HepG2 (cell line): ENCODE results near the gene CNNM3. TPM values are rescaled to one million over a fixed set of nuclear protein-coding genes. Genes with fewer than 3 reads are reported as not detected.
A peak's percentile ranks its signal among the peaks of the same experiment; 100 is the strongest.

ENCODE experiments used
- AGO2 ChIP-seq: fragments of 200-400 bp; formaldehyde crosslinking; optimal IDR thresholded peaks from 2 replicates; pipeline ENCODE3; 2017; ENCODE audit warnings: mild to moderate bottlenecking, low read depth, low read length, moderate library complexity
- ATRX ChIP-seq: sonication (generic); formaldehyde crosslinking; IDR thresholded peaks from 2 replicates; pipeline ENCODE4 v1.4.0; 2020; ENCODE audit warnings: missing genetic modification reagents, borderline replicate concordance
- CBX1 ChIP-seq: IDR thresholded peaks from one replicate; pipeline ENCODE4 v1.6.1; 2016; ENCODE audit warnings: antibody characterized with exemption, low read depth
- HNRNPUL1 ChIP-seq: fragments of 200-400 bp; formaldehyde crosslinking; IDR thresholded peaks from 2 replicates; pipeline ENCODE4 v1.6.1; 2017; ENCODE audit warnings: low read depth, mild to moderate bottlenecking, low read length, moderate library complexity
- MAFF ChIP-seq: IDR thresholded peaks from 2 replicates; pipeline ENCODE4 v1.6.1; 2011; ENCODE audit warnings: low read depth, low read length, improper control_type of control experiment
- MTA1 ChIP-seq: sonication (generic); formaldehyde crosslinking; IDR thresholded peaks from 2 replicates; pipeline ENCODE4 v1.4.0; 2020; ENCODE audit warnings: missing genetic modification reagents, mild to moderate bottlenecking, borderline replicate concordance
- NFE2 ChIP-seq: sonication (generic); formaldehyde crosslinking; IDR thresholded peaks from 2 replicates; pipeline ENCODE4 v1.4.0; 2020; ENCODE audit warnings: missing genetic modification reagents
- PCBP1 ChIP-seq: fragments of 200-400 bp; formaldehyde crosslinking; IDR thresholded peaks from 2 replicates; pipeline ENCODE4 v1.6.1; 2017; ENCODE audit warnings: mild to moderate bottlenecking, low read depth, low read length, borderline replicate concordance
- RBAK ChIP-seq: sonication (generic); formaldehyde crosslinking; IDR thresholded peaks from 2 replicates; pipeline ENCODE4 v1.5.1; 2020; ENCODE audit warnings: mild to moderate bottlenecking, missing genetic modification reagents
- RBFOX2 ChIP-seq: fragments of 200-400 bp; formaldehyde crosslinking; IDR thresholded peaks from 2 replicates; pipeline ENCODE4 v1.6.1; 2017; ENCODE audit warnings: low read depth, mild to moderate bottlenecking, low read length
- REPIN1 ChIP-seq: sonication (generic); formaldehyde crosslinking; IDR thresholded peaks from 2 replicates; pipeline ENCODE4 v1.8.0; 2022; ENCODE audit warnings: missing genetic modification reagents, low read depth, mild to moderate bottlenecking, borderline replicate concordance
- ZNF296 ChIP-seq: sonication (generic); formaldehyde crosslinking; conservative IDR thresholded peaks from 2 replicates; pipeline ENCODE4 v1.5.0; 2020; ENCODE audit warnings: mild to moderate bottlenecking, missing genetic modification reagents
- ZNF441 ChIP-seq: sonication (generic); formaldehyde crosslinking; IDR thresholded peaks from 2 replicates; pipeline ENCODE4 v1.7.0; 2021; ENCODE audit warnings: missing genetic modification reagents, borderline replicate concordance
- ZNF598 ChIP-seq: sonication (generic); formaldehyde crosslinking; IDR thresholded peaks from 2 replicates; pipeline ENCODE4 v1.5.1; 2020; ENCODE audit warnings: mild to moderate bottlenecking, missing genetic modification reagents, borderline replicate concordance
- ZNF772 ChIP-seq: sonication (generic); formaldehyde crosslinking; IDR thresholded peaks from 2 replicates; pipeline ENCODE4 v1.5.0; 2020; ENCODE audit warnings: mild to moderate bottlenecking, missing genetic modification reagents
- polyA plus RNA-seq, 8 experiments: library from polyadenylated mRNA; depleted of rRNA in 3 of 8; stranded (reverse) in 7 of 8; unstranded in 1 of 8; fragments of >200 nt; fragmentation: Illumina TruSeq in 4 of 8; extraction: Trizol in 4 of 8; gene quantifications; 2 replicates each; pipeline versions ENCODE4 v1.2.1 to v1.2.3, GENCODE V29; 2011 to 2016; ENCODE audit warnings: low read depth in 4 of 8, missing spikeins in 1 of 8, mixed read lengths in 1 of 8; ENCODE audit not compliant: insufficient read depth in 1 of 8
- total RNA-seq, 5 experiments: library from RNA; depleted of rRNA; stranded (reverse); fragments of >200 nt; fragmentation: Illumina TruSeq; extraction: Trizol; gene quantifications; 2 replicates each; pipeline ENCODE4 v1.2.3, GENCODE V29; 2016; ENCODE audit warnings: low read depth in 1 of 5
- TF ChIP-seq, protein P1 (sequence below): sonication (generic); formaldehyde crosslinking; IDR thresholded peaks from 2 replicates; pipeline ENCODE4 v1.4.0; 2020; ENCODE audit warnings: missing genetic modification reagents
- TF ChIP-seq, protein P2 (sequence below): IDR thresholded peaks from 2 replicates; pipeline ENCODE4 v1.6.1; 2012; ENCODE audit warnings: low read depth, low read length, improper control_type of control experiment
- TF ChIP-seq, protein P3 (sequence below): IDR thresholded peaks from 2 replicates; pipeline ENCODE4 v1.6.1; 2016; ENCODE audit warnings: mild to moderate bottlenecking
- TF ChIP-seq, protein P4 (sequence below): sonication (generic); formaldehyde crosslinking; IDR thresholded peaks from 2 replicates; pipeline ENCODE4 v1.9.0; 2021; ENCODE audit warnings: missing genetic modification reagents, mild to moderate bottlenecking, borderline replicate concordance

Gene CNNM3
- total and polyA plus RNA-seq, 2 of the 13 experiments (the other 11 are each of a cell fraction or from before 2014, with no cell fraction given): 21.2 to 27.9 TPM

DNA sequence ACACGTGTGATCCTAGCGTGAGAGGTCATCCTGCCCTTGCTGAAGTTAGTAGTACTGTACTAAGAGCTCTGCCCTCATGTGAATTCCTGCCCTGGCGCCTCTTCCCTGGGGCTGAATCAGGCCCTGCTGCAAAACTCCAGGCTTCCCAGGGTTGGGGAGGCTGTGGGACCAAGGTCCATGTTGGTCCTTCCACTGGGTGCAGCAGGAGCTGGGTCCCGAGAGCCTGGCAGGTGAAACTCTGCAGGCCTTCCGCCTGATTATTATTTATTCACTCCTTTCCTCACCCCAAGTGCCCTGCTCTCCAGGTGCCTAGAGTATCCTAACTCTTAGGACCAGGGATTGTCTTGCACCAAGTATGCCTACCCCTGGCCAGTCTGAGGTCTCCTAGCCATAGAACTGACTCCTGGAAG, 5.3 kb upstream of the CNNM3 start (continued):
- TF ChIP-seq, protein P1, sequence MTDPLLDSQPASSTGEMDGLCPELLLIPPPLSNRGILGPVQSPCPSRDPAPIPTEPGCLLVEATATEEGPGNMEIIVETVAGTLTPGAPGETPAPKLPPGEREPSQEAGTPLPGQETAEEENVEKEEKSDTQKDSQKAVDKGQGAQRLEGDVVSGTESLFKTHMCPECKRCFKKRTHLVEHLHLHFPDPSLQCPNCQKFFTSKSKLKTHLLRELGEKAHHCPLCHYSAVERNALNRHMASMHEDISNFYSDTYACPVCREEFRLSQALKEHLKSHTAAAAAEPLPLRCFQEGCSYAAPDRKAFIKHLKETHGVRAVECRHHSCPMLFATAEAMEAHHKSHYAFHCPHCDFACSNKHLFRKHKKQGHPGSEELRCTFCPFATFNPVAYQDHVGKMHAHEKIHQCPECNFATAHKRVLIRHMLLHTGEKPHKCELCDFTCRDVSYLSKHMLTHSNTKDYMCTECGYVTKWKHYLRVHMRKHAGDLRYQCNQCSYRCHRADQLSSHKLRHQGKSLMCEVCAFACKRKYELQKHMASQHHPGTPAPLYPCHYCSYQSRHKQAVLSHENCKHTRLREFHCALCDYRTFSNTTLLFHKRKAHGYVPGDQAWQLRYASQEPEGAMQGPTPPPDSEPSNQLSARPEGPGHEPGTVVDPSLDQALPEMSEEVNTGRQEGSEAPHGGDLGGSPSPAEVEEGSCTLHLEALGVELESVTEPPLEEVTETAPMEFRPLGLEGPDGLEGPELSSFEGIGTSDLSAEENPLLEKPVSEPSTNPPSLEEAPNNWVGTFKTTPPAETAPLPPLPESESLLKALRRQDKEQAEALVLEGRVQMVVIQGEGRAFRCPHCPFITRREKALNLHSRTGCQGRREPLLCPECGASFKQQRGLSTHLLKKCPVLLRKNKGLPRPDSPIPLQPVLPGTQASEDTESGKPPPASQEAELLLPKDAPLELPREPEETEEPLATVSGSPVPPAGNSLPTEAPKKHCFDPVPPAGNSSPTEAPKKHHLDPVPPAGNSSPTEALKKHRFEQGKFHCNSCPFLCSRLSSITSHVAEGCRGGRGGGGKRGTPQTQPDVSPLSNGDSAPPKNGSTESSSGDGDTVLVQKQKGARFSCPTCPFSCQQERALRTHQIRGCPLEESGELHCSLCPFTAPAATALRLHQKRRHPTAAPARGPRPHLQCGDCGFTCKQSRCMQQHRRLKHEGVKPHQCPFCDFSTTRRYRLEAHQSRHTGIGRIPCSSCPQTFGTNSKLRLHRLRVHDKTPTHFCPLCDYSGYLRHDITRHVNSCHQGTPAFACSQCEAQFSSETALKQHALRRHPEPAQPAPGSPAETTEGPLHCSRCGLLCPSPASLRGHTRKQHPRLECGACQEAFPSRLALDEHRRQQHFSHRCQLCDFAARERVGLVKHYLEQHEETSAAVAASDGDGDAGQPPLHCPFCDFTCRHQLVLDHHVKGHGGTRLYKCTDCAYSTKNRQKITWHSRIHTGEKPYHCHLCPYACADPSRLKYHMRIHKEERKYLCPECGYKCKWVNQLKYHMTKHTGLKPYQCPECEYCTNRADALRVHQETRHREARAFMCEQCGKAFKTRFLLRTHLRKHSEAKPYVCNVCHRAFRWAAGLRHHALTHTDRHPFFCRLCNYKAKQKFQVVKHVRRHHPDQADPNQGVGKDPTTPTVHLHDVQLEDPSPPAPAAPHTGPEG: no peak
- TF ChIP-seq, protein P2, sequence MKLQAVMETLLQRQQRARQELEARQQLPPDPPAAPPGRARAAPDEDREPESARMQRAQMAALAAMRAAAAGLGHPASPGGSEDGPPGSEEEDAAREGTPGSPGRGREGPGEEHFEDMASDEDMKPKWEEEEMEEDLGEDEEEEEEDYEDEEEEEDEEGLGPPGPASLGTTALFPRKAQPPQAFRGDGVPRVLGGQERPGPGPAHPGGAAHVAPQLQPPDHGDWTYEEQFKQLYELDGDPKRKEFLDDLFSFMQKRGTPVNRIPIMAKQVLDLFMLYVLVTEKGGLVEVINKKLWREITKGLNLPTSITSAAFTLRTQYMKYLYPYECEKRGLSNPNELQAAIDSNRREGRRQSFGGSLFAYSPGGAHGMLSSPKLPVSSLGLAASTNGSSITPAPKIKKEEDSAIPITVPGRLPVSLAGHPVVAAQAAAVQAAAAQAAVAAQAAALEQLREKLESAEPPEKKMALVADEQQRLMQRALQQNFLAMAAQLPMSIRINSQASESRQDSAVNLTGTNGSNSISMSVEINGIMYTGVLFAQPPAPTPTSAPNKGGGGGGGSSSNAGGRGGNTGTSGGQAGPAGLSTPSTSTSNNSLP: no peak
- no peak for TF ChIP-seq PCBP1
- TF ChIP-seq AGO2: no peak
- no peak for TF ChIP-seq ZNF598 (CRISPR knock-in tag)
- TF ChIP-seq NFE2 (CRISPR knock-in tag): no peak
- no peak for TF ChIP-seq ZNF772 (CRISPR knock-in tag)
- peak; percentile 69 for TF ChIP-seq MTA1
- no peak for TF ChIP-seq ZNF441 (CRISPR knock-in tag)
- TF ChIP-seq REPIN1 (CRISPR knock-in tag): no peak
- TF ChIP-seq RBFOX2: no peak
- TF ChIP-seq, protein P3, sequence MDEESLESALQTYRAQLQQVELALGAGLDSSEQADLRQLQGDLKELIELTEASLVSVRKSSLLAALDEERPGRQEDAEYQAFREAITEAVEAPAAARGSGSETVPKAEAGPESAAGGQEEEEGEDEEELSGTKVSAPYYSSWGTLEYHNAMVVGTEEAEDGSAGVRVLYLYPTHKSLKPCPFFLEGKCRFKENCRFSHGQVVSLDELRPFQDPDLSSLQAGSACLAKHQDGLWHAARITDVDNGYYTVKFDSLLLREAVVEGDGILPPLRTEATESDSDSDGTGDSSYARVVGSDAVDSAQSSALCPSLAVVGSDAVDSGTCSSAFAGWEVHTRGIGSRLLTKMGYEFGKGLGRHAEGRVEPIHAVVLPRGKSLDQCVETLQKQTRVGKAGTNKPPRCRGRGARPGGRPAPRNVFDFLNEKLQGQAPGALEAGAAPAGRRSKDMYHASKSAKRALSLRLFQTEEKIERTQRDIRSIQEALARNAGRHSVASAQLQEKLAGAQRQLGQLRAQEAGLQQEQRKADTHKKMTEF (CRISPR knock-in tag): peak; percentile 39; the same call in 1 of the 2 replicates
- TF ChIP-seq ZNF296 (CRISPR knock-in tag): no peak
- no peak for TF ChIP-seq CBX1
- no peak for TF ChIP-seq MAFF
- no peak for TF ChIP-seq RBAK
- TF ChIP-seq, protein P4, sequence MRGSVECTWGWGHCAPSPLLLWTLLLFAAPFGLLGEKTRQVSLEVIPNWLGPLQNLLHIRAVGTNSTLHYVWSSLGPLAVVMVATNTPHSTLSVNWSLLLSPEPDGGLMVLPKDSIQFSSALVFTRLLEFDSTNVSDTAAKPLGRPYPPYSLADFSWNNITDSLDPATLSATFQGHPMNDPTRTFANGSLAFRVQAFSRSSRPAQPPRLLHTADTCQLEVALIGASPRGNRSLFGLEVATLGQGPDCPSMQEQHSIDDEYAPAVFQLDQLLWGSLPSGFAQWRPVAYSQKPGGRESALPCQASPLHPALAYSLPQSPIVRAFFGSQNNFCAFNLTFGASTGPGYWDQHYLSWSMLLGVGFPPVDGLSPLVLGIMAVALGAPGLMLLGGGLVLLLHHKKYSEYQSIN (CRISPR knock-in tag): no peak
- TF ChIP-seq ATRX (CRISPR knock-in tag): no peak
- TF ChIP-seq HNRNPUL1: no peak
